ENCODE data around the gene BCL7A. TPM values are rescaled to one million over a fixed set of nuclear protein-coding genes. Genes with fewer than 3 reads are reported as not detected.

BCL7A gene
- total and polyA plus RNA-seq, 12 donors: 3.4 to 25.7 (median 15.4) TPM

DNA sequence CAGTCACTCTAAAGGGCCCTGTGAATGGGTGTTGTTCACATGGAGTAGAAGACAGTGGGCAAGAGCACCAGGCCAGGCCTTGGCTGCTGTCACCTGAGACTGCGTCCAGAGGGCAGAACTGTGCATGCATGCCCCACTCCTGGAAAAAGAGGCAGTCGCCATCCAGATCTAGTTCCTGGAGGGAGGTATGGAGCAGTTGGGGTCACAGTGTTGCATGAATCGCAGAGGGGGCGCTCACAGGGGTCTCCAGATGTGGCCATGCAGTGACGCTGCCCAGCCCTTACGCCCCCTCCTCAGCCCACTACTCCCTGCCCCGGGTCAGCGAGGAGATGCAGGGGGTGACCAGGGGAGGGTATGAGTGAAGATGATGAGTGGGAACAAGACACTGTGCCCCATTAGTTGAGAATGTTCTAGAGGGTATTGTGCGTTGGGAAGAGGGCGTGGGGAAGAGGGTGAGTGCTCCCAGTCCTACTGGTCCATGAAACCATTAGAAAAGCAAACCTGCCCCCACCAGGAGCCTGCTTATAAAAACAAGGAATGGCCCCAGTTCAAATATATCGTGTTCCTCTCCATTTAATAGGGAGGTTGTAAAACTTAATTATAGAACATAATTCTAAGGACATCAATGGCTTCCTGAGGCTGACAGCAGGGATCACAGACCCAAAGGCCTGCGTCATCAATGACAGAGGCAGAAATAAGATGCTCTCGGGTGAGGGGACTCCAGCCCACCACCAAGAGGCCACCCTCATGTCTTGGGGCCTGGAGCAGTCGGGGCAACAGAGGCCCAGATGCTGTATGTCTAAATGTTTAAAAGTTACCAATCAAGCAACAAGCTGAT, 32.2 kb upstream of the BCL7A start:
- ATAC-seq (peak in 1 of 8 donors; percentile 32), DNase-seq (no peak)
- H3K27me3 ChIP-seq: no peaks in the 10 kb centered on the region
- H3K9me3 ChIP-seq: no peaks in the 10 kb centered on the region
- TF ChIP-seq, protein P1, sequence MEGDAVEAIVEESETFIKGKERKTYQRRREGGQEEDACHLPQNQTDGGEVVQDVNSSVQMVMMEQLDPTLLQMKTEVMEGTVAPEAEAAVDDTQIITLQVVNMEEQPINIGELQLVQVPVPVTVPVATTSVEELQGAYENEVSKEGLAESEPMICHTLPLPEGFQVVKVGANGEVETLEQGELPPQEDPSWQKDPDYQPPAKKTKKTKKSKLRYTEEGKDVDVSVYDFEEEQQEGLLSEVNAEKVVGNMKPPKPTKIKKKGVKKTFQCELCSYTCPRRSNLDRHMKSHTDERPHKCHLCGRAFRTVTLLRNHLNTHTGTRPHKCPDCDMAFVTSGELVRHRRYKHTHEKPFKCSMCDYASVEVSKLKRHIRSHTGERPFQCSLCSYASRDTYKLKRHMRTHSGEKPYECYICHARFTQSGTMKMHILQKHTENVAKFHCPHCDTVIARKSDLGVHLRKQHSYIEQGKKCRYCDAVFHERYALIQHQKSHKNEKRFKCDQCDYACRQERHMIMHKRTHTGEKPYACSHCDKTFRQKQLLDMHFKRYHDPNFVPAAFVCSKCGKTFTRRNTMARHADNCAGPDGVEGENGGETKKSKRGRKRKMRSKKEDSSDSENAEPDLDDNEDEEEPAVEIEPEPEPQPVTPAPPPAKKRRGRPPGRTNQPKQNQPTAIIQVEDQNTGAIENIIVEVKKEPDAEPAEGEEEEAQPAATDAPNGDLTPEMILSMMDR (IDR thresholded peaks at IDR 0.05): no peak
- H3K36me3 ChIP-seq: no peaks in the 10 kb centered on the region
- peaks cover 0 to 12% (median 0%) of the 10 kb centered on the region in 9 donors for H3K4me1 ChIP-seq
- H3K27ac ChIP-seq: no peak overlapping the region
- intact Hi-C loops (cut with DNase I): no loop called here
- no peak overlapping the region for H3K4me3 ChIP-seq
- WGBS, 2 donors: 92 to 96% methylated on average over 14 of the region's 14 CpGs

DNA sequence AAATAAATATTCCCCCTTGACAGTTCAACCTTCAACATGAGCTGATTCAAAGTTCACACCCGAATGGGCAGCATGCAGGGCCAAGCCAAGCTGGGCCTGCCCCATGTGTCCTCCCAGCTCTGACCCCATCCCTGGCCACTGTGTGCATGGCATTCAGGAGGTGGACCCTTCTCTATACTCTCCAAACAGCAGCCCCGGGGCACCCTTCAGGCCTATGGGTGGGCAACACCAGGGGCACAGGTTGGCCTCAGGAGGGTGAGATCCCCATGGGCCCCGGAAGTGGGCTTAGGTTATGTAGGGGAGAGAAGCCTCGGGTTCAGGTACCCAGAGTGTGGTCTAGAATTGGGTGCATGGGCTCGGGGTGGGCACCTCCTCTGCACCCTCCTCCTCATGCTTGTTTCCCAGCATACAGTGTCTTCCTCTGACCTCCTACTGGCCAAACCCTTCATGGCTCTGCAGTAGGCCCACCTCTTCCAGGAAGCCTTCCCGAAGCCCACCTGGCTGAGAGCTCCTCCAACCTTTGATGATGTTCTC, 31.5 kb upstream of the BCL7A start:
- ATAC-seq: peak in 1 of 8 donors; percentile 41
- no peaks in the 10 kb centered on the region for H3K27me3 ChIP-seq
- no peak for DNase-seq
- H3K4me1 ChIP-seq: peaks cover 0 to 12% (median 0%) of the 10 kb centered on the region in 9 donors
- no peak overlapping the region for H3K27ac ChIP-seq
- intact Hi-C loops (cut with DNase I): no loop called here
- no peaks in the 10 kb centered on the region for H3K9me3 ChIP-seq
- TF ChIP-seq, protein P1 (IDR thresholded peaks at IDR 0.05): no peak
- H3K4me3 ChIP-seq: no peak overlapping the region
- H3K36me3 ChIP-seq: no peaks in the 10 kb centered on the region
- WGBS, 2 donors: 93 to 95% methylated on average over 6 of the region's 6 CpGs

DNA sequence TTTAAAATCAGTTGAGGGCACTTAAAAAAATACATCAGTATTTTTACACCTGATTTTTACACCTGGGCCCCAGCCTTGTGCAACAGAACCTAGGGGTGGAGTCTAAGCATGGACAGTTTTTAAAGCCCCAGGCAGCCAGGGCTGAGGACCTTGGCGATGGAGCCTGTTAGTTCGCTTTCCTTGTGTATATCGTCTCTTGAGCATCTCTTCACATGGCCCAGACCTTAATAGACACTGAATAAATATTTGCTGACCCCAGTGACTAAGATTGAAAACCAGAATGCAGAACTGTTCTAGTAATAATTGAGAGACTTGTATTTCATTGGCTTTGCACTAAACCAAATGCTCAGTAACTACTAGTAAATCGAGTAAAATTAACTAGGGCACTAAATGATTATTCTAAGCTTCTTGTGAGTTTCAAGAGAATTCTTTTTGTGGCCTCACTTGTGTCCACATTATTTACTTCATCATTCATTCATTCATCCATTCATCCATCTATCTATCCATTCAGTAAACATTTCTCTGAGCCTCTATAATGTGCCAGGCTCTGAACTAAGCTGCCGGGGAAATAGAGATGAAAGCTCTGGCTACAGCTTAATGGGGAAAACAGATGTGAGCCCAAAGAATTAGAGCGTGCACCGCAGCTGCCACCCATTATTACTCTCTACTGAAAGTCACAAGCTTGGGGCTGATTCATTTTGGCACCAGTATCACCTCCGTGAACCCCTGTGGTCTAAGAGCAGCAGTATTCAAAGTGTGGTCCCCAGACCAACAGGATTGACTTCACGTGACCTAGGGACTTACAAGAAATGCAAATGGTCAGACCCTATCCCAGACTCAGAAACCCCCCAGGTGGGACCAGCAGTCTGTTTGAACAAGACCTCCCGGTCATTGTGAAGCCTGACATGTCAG, 30.7 kb upstream of the BCL7A start:
- H3K4me1 ChIP-seq: peaks cover 0 to 12% (median 0%) of the 10 kb centered on the region in 9 donors
- intact Hi-C loops (cut with DNase I): no loop called here
- no peaks in the 10 kb centered on the region for H3K27me3 ChIP-seq
- TF ChIP-seq, protein P1 (IDR thresholded peaks at IDR 0.05): no peak
- H3K27ac ChIP-seq: peak overlapping the region in 1 of 10 donors; percentile 83
- no peaks in the 10 kb centered on the region for H3K36me3 ChIP-seq
- 74 to 88% methylated on average over 10 of the region's 10 CpGs for WGBS, 2 donors
- DNase-seq (no peak), ATAC-seq (no peak)
- H3K4me3 ChIP-seq: no peak overlapping the region
- H3K9me3 ChIP-seq: no peaks in the 10 kb centered on the region

Measured in heart right ventricle (tissue), 16 donors.